Choroid plexus epithelial cell (primary cell): Measurements from ENCODE around the gene EFHB.
A peak's percentile ranks its signal among the peaks of the same experiment; 100 is the strongest.
"Not testable (repeated sequence)": the region's sequence is repeated elsewhere in the genome, so short reads cannot be mapped to it uniquely, and the experiment has no call there.

Experiments
- DNase-seq: peaks from one replicate; pipeline ENCODE4 v3.0.0-alpha.2; 2010; ENCODE audit warnings: low read depth
- H3K4me3 ChIP-seq: 2 replicates; pipeline ENCODE4 v1.5.1; 2011; ENCODE audit warnings: low read depth, mild to moderate bottlenecking, control low read depth, low read length, moderate library complexity
- TF ChIP-seq, protein P1 (sequence below): conservative IDR thresholded peaks from 2 replicates; pipeline ENCODE4 v1.5.1; 2011; ENCODE audit warnings: low read depth, mild to moderate bottlenecking, control low read depth, inconsistent platforms, low read length, moderate library complexity

Gene EFHB

DNA sequence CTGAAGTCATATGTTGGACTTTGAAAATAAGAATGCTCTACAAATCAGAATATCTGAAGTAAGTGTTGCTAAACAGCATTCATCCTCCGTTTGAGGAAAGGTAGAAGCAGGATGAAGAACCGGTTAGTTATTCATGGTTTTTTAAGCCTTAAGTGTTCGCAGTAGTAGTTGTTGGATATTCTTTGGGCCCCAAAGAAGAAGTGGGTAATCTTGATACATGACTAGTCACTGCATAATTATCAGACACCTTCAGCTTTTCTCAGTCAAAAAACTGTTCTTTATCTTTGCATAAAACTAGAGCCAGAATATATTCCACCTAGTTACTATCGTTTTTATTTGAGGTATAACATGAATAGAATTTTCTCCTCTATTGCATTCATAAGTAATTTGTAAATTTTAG, 26.7 kb upstream of the EFHB start:
- H3K4me3 ChIP-seq: no peak overlapping the region
- TF ChIP-seq, protein P1, sequence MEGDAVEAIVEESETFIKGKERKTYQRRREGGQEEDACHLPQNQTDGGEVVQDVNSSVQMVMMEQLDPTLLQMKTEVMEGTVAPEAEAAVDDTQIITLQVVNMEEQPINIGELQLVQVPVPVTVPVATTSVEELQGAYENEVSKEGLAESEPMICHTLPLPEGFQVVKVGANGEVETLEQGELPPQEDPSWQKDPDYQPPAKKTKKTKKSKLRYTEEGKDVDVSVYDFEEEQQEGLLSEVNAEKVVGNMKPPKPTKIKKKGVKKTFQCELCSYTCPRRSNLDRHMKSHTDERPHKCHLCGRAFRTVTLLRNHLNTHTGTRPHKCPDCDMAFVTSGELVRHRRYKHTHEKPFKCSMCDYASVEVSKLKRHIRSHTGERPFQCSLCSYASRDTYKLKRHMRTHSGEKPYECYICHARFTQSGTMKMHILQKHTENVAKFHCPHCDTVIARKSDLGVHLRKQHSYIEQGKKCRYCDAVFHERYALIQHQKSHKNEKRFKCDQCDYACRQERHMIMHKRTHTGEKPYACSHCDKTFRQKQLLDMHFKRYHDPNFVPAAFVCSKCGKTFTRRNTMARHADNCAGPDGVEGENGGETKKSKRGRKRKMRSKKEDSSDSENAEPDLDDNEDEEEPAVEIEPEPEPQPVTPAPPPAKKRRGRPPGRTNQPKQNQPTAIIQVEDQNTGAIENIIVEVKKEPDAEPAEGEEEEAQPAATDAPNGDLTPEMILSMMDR: no peak
- no peak for DNase-seq

DNA sequence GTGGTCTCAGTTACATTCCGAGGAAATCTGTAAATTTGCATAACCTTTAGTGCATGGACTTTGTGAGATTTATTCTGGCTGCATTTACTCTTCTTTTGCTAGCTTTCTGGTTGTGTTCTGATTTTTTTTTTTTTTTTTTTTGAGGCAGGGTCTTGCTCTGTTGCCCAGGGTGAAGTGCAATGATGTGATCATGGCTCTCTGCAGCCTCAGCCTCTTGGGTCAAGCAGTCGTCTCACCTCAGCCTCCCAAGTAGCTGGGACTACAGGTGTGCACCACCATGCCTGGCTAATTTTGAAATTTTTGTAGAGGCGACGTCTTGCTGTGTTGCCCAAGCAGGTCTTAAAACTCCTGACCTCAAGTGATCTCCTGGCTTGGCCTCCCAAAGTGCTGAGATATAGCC, 25.5 kb upstream of the EFHB start:
- TF ChIP-seq, protein P1: no peak
- no peak overlapping the region for H3K4me3 ChIP-seq
- no peak for DNase-seq

DNA sequence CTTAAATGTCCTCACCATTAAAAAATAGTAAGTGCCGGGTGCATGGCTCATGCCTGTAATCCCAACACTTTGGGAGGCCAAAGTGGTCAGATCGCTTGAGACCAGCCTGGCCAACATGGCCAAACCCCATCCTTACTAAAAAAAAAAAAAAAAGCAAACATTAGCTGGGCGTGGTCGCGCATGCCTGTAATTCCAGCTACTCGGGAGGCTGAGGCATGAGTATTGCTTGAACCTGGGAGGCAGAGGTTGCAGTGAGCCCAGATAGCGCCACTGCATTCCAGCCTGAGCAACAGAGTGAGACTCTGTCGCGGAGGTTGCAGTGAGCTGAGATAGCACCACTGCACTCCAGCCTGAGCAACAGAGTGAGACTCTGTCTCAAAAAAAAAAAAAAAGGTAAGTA, 23.3 kb upstream of the EFHB start:
- not testable (repeated sequence) for H3K4me3 ChIP-seq, DNase-seq

DNA sequence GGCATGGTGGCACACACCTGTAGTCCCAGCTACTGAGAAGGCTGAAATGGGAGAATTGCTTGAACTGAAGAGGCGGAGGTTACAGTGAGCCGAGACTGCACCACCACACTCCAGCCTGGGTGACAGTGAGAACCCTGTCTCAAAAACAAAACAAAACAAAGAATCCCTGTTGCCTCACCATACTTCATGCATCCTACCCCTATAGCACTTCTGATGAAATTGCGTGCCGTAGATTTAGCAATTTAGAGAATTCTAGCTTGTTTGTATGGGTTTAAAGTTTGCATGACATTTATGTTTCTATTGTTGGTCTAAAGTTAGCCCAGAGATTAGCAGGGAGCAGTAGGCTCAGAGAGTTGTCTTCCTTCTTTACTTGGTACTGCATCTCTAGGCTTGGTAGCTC, 20.7 kb upstream of the EFHB start:
- H3K4me3 ChIP-seq: no peak overlapping the region
- TF ChIP-seq, protein P1: no peak
- no peak for DNase-seq

DNA sequence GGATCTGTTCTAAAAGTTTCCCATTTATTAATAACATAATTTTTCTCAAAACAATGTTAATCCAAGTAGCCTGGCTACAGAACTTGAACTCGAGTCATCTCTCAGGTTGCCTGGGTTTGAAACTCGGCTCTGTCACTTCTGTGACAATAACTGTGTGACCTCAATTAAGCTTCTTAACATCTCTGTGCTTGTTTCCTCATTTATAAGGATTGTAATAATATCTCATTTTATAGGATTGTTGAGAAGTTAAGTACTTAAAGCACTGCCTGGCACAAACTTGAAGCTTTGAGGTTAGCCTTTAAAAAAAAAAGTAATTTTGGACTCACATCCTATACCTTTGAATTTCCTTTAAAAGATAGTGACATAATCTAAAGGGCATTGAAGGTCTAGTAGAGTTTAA, 16.3 kb upstream of the EFHB start:
- H3K4me3 ChIP-seq: no peak overlapping the region
- DNase-seq: no peak
- TF ChIP-seq, protein P1: no peak

DNA sequence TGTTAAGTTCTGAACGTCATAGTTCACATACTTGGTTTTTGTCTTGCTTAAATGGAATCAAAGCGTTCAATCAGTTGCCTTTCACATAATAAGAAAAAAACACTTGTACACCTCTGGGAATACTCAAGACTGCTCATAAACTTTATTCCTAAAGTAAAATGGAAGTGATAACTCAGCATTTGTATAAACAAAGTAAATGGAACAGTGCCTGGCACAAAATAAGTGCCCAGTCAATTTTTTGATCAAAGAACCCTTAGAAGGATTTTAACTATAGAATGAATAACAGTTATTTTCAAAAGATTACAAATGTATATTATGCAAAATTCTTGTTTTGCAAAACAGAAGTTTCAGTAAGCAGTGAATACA, 14.2 kb upstream of the EFHB start:
- peak overlapping the region; percentile 97 for H3K4me3 ChIP-seq
- no peak for DNase-seq
- TF ChIP-seq, protein P1: no peak

DNA sequence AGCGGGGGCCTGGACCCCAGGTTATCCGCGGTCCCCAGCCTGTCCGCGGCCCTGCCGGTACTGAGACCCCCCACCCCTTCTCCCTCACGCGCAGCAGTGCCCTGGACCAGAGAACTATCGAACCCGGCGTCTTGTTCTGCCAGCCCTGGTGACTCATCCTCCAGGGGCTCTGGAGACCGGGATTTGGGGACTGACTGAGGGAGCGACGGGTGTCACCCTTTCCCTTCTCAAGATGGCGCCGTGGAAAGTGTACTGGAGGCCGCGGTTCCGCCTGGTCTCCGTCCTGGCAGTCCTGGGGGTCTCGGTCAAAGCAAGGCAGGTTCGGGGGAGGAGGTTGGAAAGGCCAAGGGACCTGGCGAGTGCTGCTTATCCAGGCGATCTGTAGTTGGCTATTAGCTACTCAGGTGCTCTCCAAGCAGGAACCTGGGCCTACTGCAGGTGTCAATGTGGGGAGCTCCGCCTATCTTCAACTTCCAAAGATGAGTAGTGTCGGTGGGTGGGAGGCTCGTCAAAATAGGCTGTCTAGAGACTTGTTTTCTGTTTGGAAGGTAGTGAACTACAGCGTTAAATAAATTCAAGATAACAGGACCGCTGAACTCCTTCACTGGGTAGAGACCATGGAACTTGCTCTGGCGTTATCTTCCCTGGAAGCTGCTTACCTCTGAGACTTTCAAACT, 13.7 kb upstream of the EFHB start:
- peak; percentile 35 for DNase-seq
- H3K4me3 ChIP-seq: peak overlapping the region; percentile 97

More for the DNA sequence above, 13.7 kb upstream of the EFHB start:
- TF ChIP-seq, protein P1: no peak
